A549 (cell line): ENCODE measurements around the gene MACROH2A2. TPM values are rescaled to one million over a fixed set of nuclear protein-coding genes. Genes with fewer than 3 reads are reported as not detected.
"Not testable (repeated sequence)": the region's sequence is repeated elsewhere in the genome, so short reads cannot be mapped to it uniquely, and the experiment has no call there.

ENCODE experiments used
- ATAC-seq, 2 experiments: fragments of 200-7000 bp in 1 of 2; fragments of >200 bp in 1 of 2; cut with Nextera tagmentation in 1 of 2; cut with Tn5 transposase in 1 of 2; 3 replicates each; pipeline versions ENCODE4 v1.8.0 to v1.9.1; 2018 to 2020; ENCODE audit warnings: mild to moderate bottlenecking in 1 of 2, moderate library complexity in 1 of 2
- CTCF ChIA-PET: fragments of 300-600 bp; sonication (Branson Sonifier 250); formaldehyde crosslinking; extraction: SDS; loops from one replicate; lab custom pipeline; 2021; ENCODE audit warnings: antibody characterized with exemption, inconsistent platforms; lab: Yijun Ruan, JAX
- POLR2A ChIA-PET: fragments of 350-600 bp; formaldehyde crosslinking; extraction: SDS; loops from one replicate; lab custom pipeline; 2021; ENCODE audit warnings: antibody characterized with exemption, inconsistent platforms; lab: Yijun Ruan, JAX
- DNase-seq, 2 experiments: peaks; one replicate each; pipeline versions ENCODE4 v3.0.0 to v3.0.0-alpha.2; 2011 to 2016; ENCODE audit warnings: low read depth in 1 of 2, low spot score in 1 of 2
- FAIRE-seq: peaks from 2 replicates; lab custom pipeline; 2011; peaks lifted over from hg19 to GRCh38; lab: Jason Lieb, UNC
- H3K27ac ChIP-seq, 2 experiments: fragments of >200 bp; sonication (Bioruptor Twin); formaldehyde crosslinking; 3 replicates each; pipeline ENCODE4 v1.5.1; 2016 to 2017
- H3K4me1 ChIP-seq: fragments of >200 bp; sonication (Bioruptor Twin); formaldehyde crosslinking; 3 replicates; pipeline ENCODE4 v1.6.1; 2016
- H3K4me2 ChIP-seq: fragments of >200 bp; sonication (Bioruptor Twin); formaldehyde crosslinking; 3 replicates; pipeline ENCODE4 v1.6.1; 2016
- H3K4me3 ChIP-seq: fragments of >200 bp; sonication (Bioruptor Twin); formaldehyde crosslinking; 3 replicates; pipeline ENCODE4 v1.5.1; 2016
- H3K9me3 ChIP-seq: fragments of >200 bp; sonication (Bioruptor Twin); formaldehyde crosslinking; 3 replicates; pipeline ENCODE4 v1.6.1; 2016
- CTCF ChIP-seq: fragments of >200 bp; sonication (Bioruptor Twin); formaldehyde crosslinking; IDR thresholded peaks from 3 replicates; pipeline ENCODE4 v1.5.1; 2016
- EHF ChIP-seq: fragments of 250-450 bp; sonication (Bioruptor Pico); IDR thresholded peaks from 2 replicates; pipeline ENCODE4 v1.5.0; 2020; ENCODE audit warnings: mild to moderate bottlenecking
- EHMT2 ChIP-seq: fragments of 200-600 bp; sonication (generic); IDR thresholded peaks from 2 replicates; pipeline ENCODE4 v1.6.1; 2016; ENCODE audit warnings: antibody characterized with exemption, low read depth, mild to moderate bottlenecking, moderate library complexity
- ELK1 ChIP-seq: fragments of 150-350 bp; IDR thresholded peaks from 2 replicates; pipeline ENCODE4 v1.6.1; 2014; ENCODE audit warnings: low read depth, mild to moderate bottlenecking, low read length
- EP300 ChIP-seq, 2 experiments: fragments of >200 bp; sonication (Bioruptor Twin); formaldehyde crosslinking; IDR thresholded peaks; 2 replicates in 1 of 2; 3 replicates in 1 of 2; pipeline ENCODE4 v1.6.1; 2016 to 2017
- GATA3 ChIP-seq: IDR thresholded peaks from 2 replicates; pipeline ENCODE4 v1.6.1; 2012; ENCODE audit warnings: borderline replicate concordance
- JUNB ChIP-seq: fragments of >200 bp; sonication (Bioruptor Twin); formaldehyde crosslinking; IDR thresholded peaks from 2 replicates; pipeline ENCODE4 v1.6.1; 2016
- MAZ ChIP-seq: fragments of 150-350 bp; IDR thresholded peaks from 2 replicates; pipeline ENCODE4 v1.6.1; 2014; ENCODE audit warnings: antibody characterized with exemption, low read depth, low read length, borderline replicate concordance
- NFE2L2 ChIP-seq: fragments of 150-350 bp; conservative IDR thresholded peaks from 2 replicates; pipeline ENCODE4 v1.6.1; 2014; ENCODE audit warnings: low read length
- NR3C1 ChIP-seq: fragments of >200 bp; sonication (Bioruptor Twin); formaldehyde crosslinking; IDR thresholded peaks from 3 replicates; pipeline ENCODE4 v1.6.1; 2017
- POLR2AphosphoS2 ChIP-seq: conservative IDR thresholded peaks from 2 replicates; pipeline ENCODE4 v1.6.1; 2012; ENCODE audit warnings: low read length, improper control_type of control experiment, inconsistent platforms
- RAD21 ChIP-seq, 2 experiments: fragments of >200 bp in 1 of 2; sonication (Bioruptor Twin) in 1 of 2; formaldehyde crosslinking in 1 of 2; IDR thresholded peaks in 1 of 2; conservative IDR thresholded peaks in 1 of 2; 2 replicates in 1 of 2; 3 replicates in 1 of 2; pipeline ENCODE4 v1.6.1; 2012 to 2018; ENCODE audit warnings: inconsistent platforms in 1 of 2
- RCOR1 ChIP-seq: fragments of 150-350 bp; IDR thresholded peaks from 2 replicates; pipeline ENCODE4 v1.6.1; 2014; ENCODE audit warnings: antibody characterized with exemption, low read length, low read depth
- RFX5 ChIP-seq: fragments of 450-650 bp; IDR thresholded peaks from 2 replicates; pipeline ENCODE4 v1.7.1; 2014; ENCODE audit warnings: antibody characterized with exemption, mild to moderate bottlenecking, moderate library complexity
- SMC3 ChIP-seq: fragments of >200 bp; sonication (Bioruptor Twin); formaldehyde crosslinking; IDR thresholded peaks from 3 replicates; pipeline ENCODE4 v1.6.1; 2018; ENCODE audit warnings: inconsistent platforms
- SREBF2 ChIP-seq: fragments of 450-650 bp; IDR thresholded peaks from 2 replicates; pipeline ENCODE4 v1.6.1; 2014; ENCODE audit warnings: mild to moderate bottlenecking, moderate library complexity
- ZC3H11A ChIP-seq: fragments of 450-650 bp; IDR thresholded peaks from 2 replicates; pipeline ENCODE4 v1.6.1; 2014; ENCODE audit warnings: antibody characterized with exemption, mild to moderate bottlenecking
- ZSCAN20 ChIP-seq: fragments of 250-450 bp; sonication (Bioruptor Pico); IDR thresholded peaks from 2 replicates; pipeline ENCODE4 v1.8.0; 2022; ENCODE audit warnings: mild to moderate bottlenecking, moderate library complexity
- WGBS: methylation state at CpG from one replicate; pipeline ENCODE4 v1.1.6; 2017; ENCODE audit errors: missing lambda C conversion rate; 5-methylcytosine and 5-hydroxymethylcytosine counted together
- polyA plus RNA-seq, 4 experiments: library from polyadenylated mRNA; depleted of rRNA in 3 of 4; stranded (reverse); fragments of >200 nt; fragmentation: RNase III in 1 of 4; extraction: RNeasy Plus Mini Kit Qiagen cat#74134 plus additional on column Dnase treatment in 1 of 4; gene quantifications; 2 replicates in 3 of 4; 3 replicates in 1 of 4; pipeline ENCODE4 v1.2.3, GENCODE V29; 2011 to 2017
- TF ChIP-seq, protein P1 (sequence below): fragments of >200 bp; sonication (Bioruptor Twin); formaldehyde crosslinking; IDR thresholded peaks from 2 replicates; pipeline ENCODE4 v1.6.1; 2016

MACROH2A2 gene
- polyA plus RNA-seq, 2 of the 4 experiments (the other 2 are of a cell fraction), result 22.2 to 29.6 TPM

DNA sequence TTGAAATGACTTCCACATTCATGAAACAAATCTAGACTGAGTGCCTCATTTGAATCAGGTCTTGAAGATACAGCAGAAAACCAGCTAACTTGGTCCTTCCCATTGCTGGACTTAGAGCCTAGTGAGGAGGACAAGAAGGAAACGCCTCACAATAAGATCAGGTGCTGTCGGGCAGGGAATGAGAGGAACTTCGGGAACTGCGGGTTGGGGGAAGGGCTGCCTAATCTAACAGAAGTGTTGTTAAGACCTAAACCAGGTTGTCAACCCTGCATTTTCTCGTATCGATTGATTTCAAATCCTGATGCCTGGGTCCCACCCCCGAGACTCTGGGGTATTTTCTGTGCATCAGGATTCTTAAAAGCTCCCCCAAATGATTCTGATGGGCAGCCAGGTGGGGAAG, 26.3 kb downstream of the MACROH2A2 start (continued):
- no peak for TF ChIP-seq NFE2L2
- TF ChIP-seq NR3C1, result no peak
- TF ChIP-seq RCOR1, result no peak
- TF ChIP-seq, all 56 proteins: peak for 0

GRCh38 chr10:70080789-70081188, 28.1 kb downstream of the MACROH2A2 start:
- 97% methylated on average over 2 of the region's 2 CpGs for whole genome bisulfite sequencing
- H3K4me2 ChIP-seq, H3K9me3 ChIP-seq, H3K27ac ChIP-seq, FAIRE-seq, H3K4me3 ChIP-seq, ATAC-seq, DNase-seq, POLR2A ChIA-PET: not testable (repeated sequence)
- peaks cover 14% of the 10 kb centered on the region for H3K4me1 ChIP-seq
- CTCF ChIA-PET, result interaction anchor here (0.6 to 1.1 kb wide), 4 partner anchors 29 to 453 kb away, joined by 3 to 4 read pairs (median 4); no protein-coding TSS in a partner anchor

GRCh38 chr10:70084189-70084588, 31.5 kb downstream of the MACROH2A2 start:
- Histone ChIP-seq H3K4me2 (no peak overlapping the region), H3K9me3 (no peaks in the 10 kb centered on the region), H3K4me3 (no peak overlapping the region)
- FAIRE-seq, result no peak
- WGBS, result 68% methylated on average over 6 of the region's 6 CpGs
- CTCF ChIA-PET, result interaction anchor here (0.6 to 4.6 kb wide), 7 partner anchors 9 to 377 kb away, joined by 3 to 24 read pairs (median 5); partner anchors contain the start of gene TYSND1
- TF ChIP-seq SMC3 (0 out of 3 replicates have a peak, but pooled peaks have one; percentile 26), ZC3H11A (no peak), POLR2AphosphoS2 (no peak), CTCF (peak; percentile 46), RAD21 (conservative IDR thresholded peaks at IDR 0.05 in 1 of 2, IDR thresholded peaks at IDR 0.05 in 1 of 2) (peak; percentile 37 to 46; a peak in 3 of 5 replicates), MAZ (no peak), ELK1 (no peak), EP300 (IDR thresholded peaks at IDR 0.05) (no peak), JUNB (no peak), ZSCAN20 (CRISPR knock-in tag) (no peak), EHF (CRISPR knock-in tag) (no peak), NFE2L2 (no peak), SREBF2 (no peak), RFX5 (no peak)
- TF ChIP-seq, protein P1, sequence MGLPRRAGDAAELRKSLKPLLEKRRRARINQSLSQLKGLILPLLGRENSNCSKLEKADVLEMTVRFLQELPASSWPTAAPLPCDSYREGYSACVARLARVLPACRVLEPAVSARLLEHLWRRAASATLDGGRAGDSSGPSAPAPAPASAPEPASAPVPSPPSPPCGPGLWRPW, result no peak
- TF ChIP-seq, all 56 proteins: peak for 3
- H3K27ac ChIP-seq, result peak overlapping the region in 1 of 2 experiments; percentile 60; a peak in 3 of 6 replicates
- peak in 1 of 2 experiments; percentile 28 for DNase-seq
- POLR2A ChIA-PET, result no interaction called here
- peak in 1 of 2 experiments; percentile 51; a peak in 3 of 6 replicates for ATAC-seq
- peaks cover 38% of the 10 kb centered on the region for H3K4me1 ChIP-seq

GRCh38 chr10:70085975-70086613, 33.4 kb downstream of the MACROH2A2 start:
- DNase-seq (peak in 1 of 2 experiments; percentile 48), ATAC-seq (peak; percentile 43 to 84; a peak in 4 of 6 replicates), FAIRE-seq (no peak)
- 19% methylated on average over 3 of the region's 3 CpGs for WGBS
- POLR2A ChIA-PET, result interaction anchor here (0.6 to 1.0 kb wide), 2 partner anchors 11 to 60 kb away, joined by 3 to 5 read pairs; partner anchors contain the start of gene TYSND1
- Histone ChIP-seq H3K4me1 (peaks cover 52% of the 10 kb centered on the region), H3K9me3 (no peaks in the 10 kb centered on the region), H3K4me3 (no peak overlapping the region), H3K4me2 (peak overlapping the region; percentile 69), H3K27ac (peak overlapping the region; percentile 58 to 69)
- TF ChIP-seq EHMT2, result no peak
- peak; percentile 58; the same call in 1 of the 2 replicates for TF ChIP-seq GATA3
- CTCF ChIA-PET, result interaction anchor here (0.9 to 4.6 kb wide), 10 partner anchors 10 to 297 kb away, joined by 3 to 24 read pairs (median 4); partner anchors contain the start of gene TYSND1
